HepG2 (cell line): ENCODE data around the gene DNAJC10. TPM values are rescaled to one million over a fixed set of nuclear protein-coding genes. Genes with fewer than 3 reads are reported as not detected.

Experiments
- ATM ChIP-seq: fragments of 450-650 bp; IDR thresholded peaks from 2 replicates; pipeline ENCODE4 v1.7.1; 2017; ENCODE audit warnings: mild to moderate bottlenecking, borderline replicate concordance
- BRCA1 ChIP-seq: sonication (generic); formaldehyde crosslinking; IDR thresholded peaks from 2 replicates; pipeline ENCODE4 v1.4.0; 2020; ENCODE audit warnings: missing genetic modification reagents
- ESRRA ChIP-seq: sonication (generic); formaldehyde crosslinking; IDR thresholded peaks from 2 replicates; pipeline ENCODE4 v1.5.1; 2020; ENCODE audit warnings: mild to moderate bottlenecking, low read depth, missing genetic modification reagents
- FIP1L1 ChIP-seq: fragments of 200-400 bp; formaldehyde crosslinking; IDR thresholded peaks from 2 replicates; pipeline ENCODE4 v1.6.1; 2018; ENCODE audit warnings: low read depth, mild to moderate bottlenecking, low read length, moderate library complexity, borderline replicate concordance; ENCODE audit not compliant: insufficient read depth
- FOSL2 ChIP-seq: sonication (generic); formaldehyde crosslinking; IDR thresholded peaks from 2 replicates; pipeline ENCODE4 v1.4.0; 2020; ENCODE audit warnings: missing genetic modification reagents
- GZF1 ChIP-seq: sonication (generic); formaldehyde crosslinking; IDR thresholded peaks from 2 replicates; pipeline ENCODE4 v1.5.1; 2020; ENCODE audit warnings: mild to moderate bottlenecking, missing genetic modification reagents
- HOXA3 ChIP-seq: sonication (generic); formaldehyde crosslinking; IDR thresholded peaks from 2 replicates; pipeline ENCODE4 v1.5.0; 2020; ENCODE audit warnings: missing genetic modification reagents
- IRF2 ChIP-seq: IDR thresholded peaks from 2 replicates; pipeline ENCODE4 v1.6.1; 2018; ENCODE audit warnings: missing genetic modification reagents, missing compliant biosample characterization
- MAZ ChIP-seq, 2 experiments: sonication (generic) in 1 of 2; formaldehyde crosslinking in 1 of 2; IDR thresholded peaks; 2 replicates each; pipeline versions ENCODE4 v1.5.0 to v1.6.1; 2012 to 2020; ENCODE audit warnings: low read depth in 2 of 2, mild to moderate bottlenecking in 2 of 2, borderline replicate concordance in 1 of 2, improper control_type of control experiment in 1 of 2, low read length in 1 of 2, missing genetic modification reagents in 1 of 2, moderate library complexity in 1 of 2
- NFYC ChIP-seq: IDR thresholded peaks from 2 replicates; pipeline ENCODE4 v1.6.1; 2016; ENCODE audit warnings: missing genetic modification reagents, missing compliant biosample characterization
- PHF21A ChIP-seq: sonication (generic); formaldehyde crosslinking; IDR thresholded peaks from 2 replicates; pipeline ENCODE4 v1.5.0; 2020; ENCODE audit warnings: mild to moderate bottlenecking, missing genetic modification reagents
- RFXAP ChIP-seq: sonication (generic); formaldehyde crosslinking; IDR thresholded peaks from 2 replicates; pipeline ENCODE4 v1.4.0; 2020; ENCODE audit warnings: missing genetic modification reagents, borderline replicate concordance
- SALL1 ChIP-seq: sonication (generic); formaldehyde crosslinking; IDR thresholded peaks from 2 replicates; pipeline ENCODE4 v1.8.0; 2022; ENCODE audit warnings: mild to moderate bottlenecking, missing genetic modification reagents
- SMAD9 ChIP-seq: sonication (generic); formaldehyde crosslinking; IDR thresholded peaks from 2 replicates; pipeline ENCODE4 v1.5.1; 2020; ENCODE audit warnings: mild to moderate bottlenecking, missing genetic modification reagents
- SP4 ChIP-seq: sonication (generic); formaldehyde crosslinking; IDR thresholded peaks from 2 replicates; pipeline ENCODE4 v1.8.1; 2023; ENCODE audit warnings: mild to moderate bottlenecking, missing genetic modification reagents
- TBP ChIP-seq: sonication (generic); formaldehyde crosslinking; IDR thresholded peaks from 2 replicates; pipeline ENCODE4 v1.5.0; 2020; ENCODE audit warnings: missing genetic modification reagents
- THAP11 ChIP-seq: IDR thresholded peaks from 2 replicates; pipeline ENCODE4 v1.6.1; 2016; ENCODE audit warnings: missing biosample characterization, missing genetic modification reagents
- ZNF205 ChIP-seq: IDR thresholded peaks from 2 replicates; pipeline ENCODE4 v1.6.1; 2018; ENCODE audit warnings: missing biosample characterization, missing genetic modification reagents
- ZNF326 ChIP-seq: sonication (generic); formaldehyde crosslinking; IDR thresholded peaks from 2 replicates; pipeline ENCODE4 v1.4.0; 2020; ENCODE audit warnings: missing genetic modification reagents, borderline replicate concordance
- ZSCAN29 ChIP-seq: sonication (generic); formaldehyde crosslinking; conservative IDR thresholded peaks from 2 replicates; pipeline ENCODE4 v1.4.0; 2020; ENCODE audit warnings: mild to moderate bottlenecking, missing genetic modification reagents
- ZZZ3 ChIP-seq: sonication (generic); formaldehyde crosslinking; IDR thresholded peaks from 2 replicates; pipeline ENCODE4 v1.4.0; 2020; ENCODE audit warnings: missing genetic modification reagents, mild to moderate bottlenecking, borderline replicate concordance
- polyA plus RNA-seq, 8 experiments: library from polyadenylated mRNA; depleted of rRNA in 3 of 8; stranded (reverse) in 7 of 8; unstranded in 1 of 8; fragments of >200 nt; fragmentation: Illumina TruSeq in 4 of 8; extraction: Trizol in 4 of 8; gene quantifications; 2 replicates each; pipeline versions ENCODE4 v1.2.1 to v1.2.3, GENCODE V29; 2011 to 2016; ENCODE audit warnings: low read depth in 4 of 8, missing spikeins in 1 of 8, mixed read lengths in 1 of 8; ENCODE audit not compliant: insufficient read depth in 1 of 8
- total RNA-seq, 5 experiments: library from RNA; depleted of rRNA; stranded (reverse); fragments of >200 nt; fragmentation: Illumina TruSeq; extraction: Trizol; gene quantifications; 2 replicates each; pipeline ENCODE4 v1.2.3, GENCODE V29; 2016; ENCODE audit warnings: low read depth in 1 of 5
- TF ChIP-seq, protein P1 (sequence below): sonication (generic); formaldehyde crosslinking; IDR thresholded peaks from 2 replicates; pipeline ENCODE4 v1.5.0; 2020; ENCODE audit warnings: missing genetic modification reagents
- TF ChIP-seq, protein P2 (sequence below): sonication (generic); formaldehyde crosslinking; IDR thresholded peaks from 2 replicates; pipeline ENCODE4 v1.5.0; 2020; ENCODE audit warnings: mild to moderate bottlenecking, missing genetic modification reagents
- TF ChIP-seq, protein P3 (sequence below): sonication (generic); formaldehyde crosslinking; IDR thresholded peaks from 2 replicates; pipeline ENCODE4 v1.8.0; 2022; ENCODE audit warnings: mild to moderate bottlenecking, missing genetic modification reagents, moderate library complexity
- TF ChIP-seq, protein P4 (sequence below): sonication (generic); formaldehyde crosslinking; IDR thresholded peaks from 2 replicates; pipeline ENCODE4 v1.4.0; 2020; ENCODE audit warnings: mild to moderate bottlenecking, missing genetic modification reagents

The DNAJC10 gene
- total and polyA plus RNA-seq, 2 of the 13 experiments (the other 11 are each of a cell fraction or from before 2014, with no cell fraction given): 44.1 to 178 TPM

DNA sequence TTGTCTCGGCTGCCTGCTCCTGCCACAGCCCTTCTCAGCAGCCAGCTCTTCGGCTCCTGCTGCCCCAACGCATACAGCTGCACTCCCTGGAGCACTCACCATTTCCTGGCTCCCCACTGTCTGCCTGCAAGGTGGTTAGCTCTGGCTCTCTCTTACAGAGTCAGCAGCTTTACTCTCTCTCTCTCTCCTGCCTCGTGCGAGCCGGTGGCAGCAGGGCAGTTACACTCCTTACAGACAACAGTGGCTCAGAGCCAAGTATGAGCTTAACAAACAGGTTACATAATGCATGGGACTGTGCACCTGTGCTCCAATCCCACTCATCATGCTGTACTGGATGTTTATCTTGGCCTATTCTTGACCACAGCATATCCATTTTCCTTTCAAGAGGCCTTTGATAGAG, 47.4 kb upstream of the DNAJC10 start (continued):
- TF ChIP-seq FIP1L1 (no peak), SP4 (CRISPR knock-in tag) (no peak), PHF21A (peak; percentile 33; the same call in 1 of the 2 replicates), BRCA1 (CRISPR knock-in tag) (no peak), ZSCAN29 (CRISPR knock-in tag) (no peak), IRF2 (no peak; the same call in 1 of the 2 replicates), NFYC (CRISPR knock-in tag) (no peak), ZZZ3 (CRISPR knock-in tag) (no peak), TBP (CRISPR knock-in tag) (no peak), ZNF326 (CRISPR knock-in tag) (no peak), ZNF205 (CRISPR knock-in tag) (0 out of 2 replicates have a peak, but pooled peaks have one; percentile 42), ESRRA (CRISPR knock-in tag) (no peak), SMAD9 (CRISPR knock-in tag) (no peak), THAP11 (CRISPR knock-in tag) (0 out of 2 replicates have a peak, but pooled peaks have one; percentile 49), SALL1 (CRISPR knock-in tag) (peak; percentile 79), GZF1 (CRISPR knock-in tag) (no peak), RFXAP (0 out of 2 replicates have a peak, but pooled peaks have one; percentile 9), HOXA3 (CRISPR knock-in tag) (0 out of 2 replicates have a peak, but pooled peaks have one; percentile 17), MAZ (IDR thresholded peaks at IDR 0.05; ENCODE audit: borderline replicate concordance, low read depth, low read length) (no peak), MAZ (CRISPR knock-in tag; IDR thresholded peaks at IDR 0.05; ENCODE audit: low read depth) (peak; percentile 25; the same call in 1 of the 2 replicates), FOSL2 (peak; percentile 64), ATM (no peak)
- TF ChIP-seq, protein P1, sequence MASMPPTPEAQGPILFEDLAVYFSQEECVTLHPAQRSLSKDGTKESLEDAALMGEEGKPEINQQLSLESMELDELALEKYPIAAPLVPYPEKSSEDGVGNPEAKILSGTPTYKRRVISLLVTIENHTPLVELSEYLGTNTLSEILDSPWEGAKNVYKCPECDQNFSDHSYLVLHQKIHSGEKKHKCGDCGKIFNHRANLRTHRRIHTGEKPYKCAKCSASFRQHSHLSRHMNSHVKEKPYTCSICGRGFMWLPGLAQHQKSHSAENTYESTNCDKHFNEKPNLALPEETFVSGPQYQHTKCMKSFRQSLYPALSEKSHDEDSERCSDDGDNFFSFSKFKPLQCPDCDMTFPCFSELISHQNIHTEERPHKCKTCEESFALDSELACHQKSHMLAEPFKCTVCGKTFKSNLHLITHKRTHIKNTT (CRISPR knock-in tag): no peak
- TF ChIP-seq, protein P2, sequence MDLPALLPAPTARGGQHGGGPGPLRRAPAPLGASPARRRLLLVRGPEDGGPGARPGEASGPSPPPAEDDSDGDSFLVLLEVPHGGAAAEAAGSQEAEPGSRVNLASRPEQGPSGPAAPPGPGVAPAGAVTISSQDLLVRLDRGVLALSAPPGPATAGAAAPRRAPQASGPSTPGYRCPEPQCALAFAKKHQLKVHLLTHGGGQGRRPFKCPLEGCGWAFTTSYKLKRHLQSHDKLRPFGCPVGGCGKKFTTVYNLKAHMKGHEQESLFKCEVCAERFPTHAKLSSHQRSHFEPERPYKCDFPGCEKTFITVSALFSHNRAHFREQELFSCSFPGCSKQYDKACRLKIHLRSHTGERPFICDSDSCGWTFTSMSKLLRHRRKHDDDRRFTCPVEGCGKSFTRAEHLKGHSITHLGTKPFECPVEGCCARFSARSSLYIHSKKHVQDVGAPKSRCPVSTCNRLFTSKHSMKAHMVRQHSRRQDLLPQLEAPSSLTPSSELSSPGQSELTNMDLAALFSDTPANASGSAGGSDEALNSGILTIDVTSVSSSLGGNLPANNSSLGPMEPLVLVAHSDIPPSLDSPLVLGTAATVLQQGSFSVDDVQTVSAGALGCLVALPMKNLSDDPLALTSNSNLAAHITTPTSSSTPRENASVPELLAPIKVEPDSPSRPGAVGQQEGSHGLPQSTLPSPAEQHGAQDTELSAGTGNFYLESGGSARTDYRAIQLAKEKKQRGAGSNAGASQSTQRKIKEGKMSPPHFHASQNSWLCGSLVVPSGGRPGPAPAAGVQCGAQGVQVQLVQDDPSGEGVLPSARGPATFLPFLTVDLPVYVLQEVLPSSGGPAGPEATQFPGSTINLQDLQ (CRISPR knock-in tag): no peak
- TF ChIP-seq, protein P3, sequence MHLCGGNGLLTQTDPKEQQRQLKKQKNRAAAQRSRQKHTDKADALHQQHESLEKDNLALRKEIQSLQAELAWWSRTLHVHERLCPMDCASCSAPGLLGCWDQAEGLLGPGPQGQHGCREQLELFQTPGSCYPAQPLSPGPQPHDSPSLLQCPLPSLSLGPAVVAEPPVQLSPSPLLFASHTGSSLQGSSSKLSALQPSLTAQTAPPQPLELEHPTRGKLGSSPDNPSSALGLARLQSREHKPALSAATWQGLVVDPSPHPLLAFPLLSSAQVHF (CRISPR knock-in tag): no peak
- TF ChIP-seq, protein P4, sequence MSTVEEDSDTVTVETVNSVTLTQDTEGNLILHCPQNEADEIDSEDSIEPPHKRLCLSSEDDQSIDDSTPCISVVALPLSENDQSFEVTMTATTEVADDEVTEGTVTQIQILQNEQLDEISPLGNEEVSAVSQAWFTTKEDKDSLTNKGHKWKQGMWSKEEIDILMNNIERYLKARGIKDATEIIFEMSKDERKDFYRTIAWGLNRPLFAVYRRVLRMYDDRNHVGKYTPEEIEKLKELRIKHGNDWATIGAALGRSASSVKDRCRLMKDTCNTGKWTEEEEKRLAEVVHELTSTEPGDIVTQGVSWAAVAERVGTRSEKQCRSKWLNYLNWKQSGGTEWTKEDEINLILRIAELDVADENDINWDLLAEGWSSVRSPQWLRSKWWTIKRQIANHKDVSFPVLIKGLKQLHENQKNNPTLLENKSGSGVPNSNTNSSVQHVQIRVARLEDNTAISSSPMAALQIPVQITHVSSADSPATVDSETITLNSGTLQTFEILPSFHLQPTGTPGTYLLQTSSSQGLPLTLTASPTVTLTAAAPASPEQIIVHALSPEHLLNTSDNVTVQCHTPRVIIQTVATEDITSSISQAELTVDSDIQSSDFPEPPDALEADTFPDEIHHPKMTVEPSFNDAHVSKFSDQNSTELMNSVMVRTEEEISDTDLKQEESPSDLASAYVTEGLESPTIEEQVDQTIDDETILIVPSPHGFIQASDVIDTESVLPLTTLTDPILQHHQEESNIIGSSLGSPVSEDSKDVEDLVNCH (CRISPR knock-in tag): no peak
